GM20431 (cell line): ENCODE results near the gene DISP3.

ENCODE experiments used
- in situ Hi-C: fragments of 300-500 bp; cut with MseI, MboI; formaldehyde crosslinking; loops from one replicate; pipeline ENCODE4 v1.15.0; 2020; ENCODE audit warnings: low sequenced_read_pairs; ENCODE audit not compliant: unreplicated experiment

The DISP3 gene

DNA sequence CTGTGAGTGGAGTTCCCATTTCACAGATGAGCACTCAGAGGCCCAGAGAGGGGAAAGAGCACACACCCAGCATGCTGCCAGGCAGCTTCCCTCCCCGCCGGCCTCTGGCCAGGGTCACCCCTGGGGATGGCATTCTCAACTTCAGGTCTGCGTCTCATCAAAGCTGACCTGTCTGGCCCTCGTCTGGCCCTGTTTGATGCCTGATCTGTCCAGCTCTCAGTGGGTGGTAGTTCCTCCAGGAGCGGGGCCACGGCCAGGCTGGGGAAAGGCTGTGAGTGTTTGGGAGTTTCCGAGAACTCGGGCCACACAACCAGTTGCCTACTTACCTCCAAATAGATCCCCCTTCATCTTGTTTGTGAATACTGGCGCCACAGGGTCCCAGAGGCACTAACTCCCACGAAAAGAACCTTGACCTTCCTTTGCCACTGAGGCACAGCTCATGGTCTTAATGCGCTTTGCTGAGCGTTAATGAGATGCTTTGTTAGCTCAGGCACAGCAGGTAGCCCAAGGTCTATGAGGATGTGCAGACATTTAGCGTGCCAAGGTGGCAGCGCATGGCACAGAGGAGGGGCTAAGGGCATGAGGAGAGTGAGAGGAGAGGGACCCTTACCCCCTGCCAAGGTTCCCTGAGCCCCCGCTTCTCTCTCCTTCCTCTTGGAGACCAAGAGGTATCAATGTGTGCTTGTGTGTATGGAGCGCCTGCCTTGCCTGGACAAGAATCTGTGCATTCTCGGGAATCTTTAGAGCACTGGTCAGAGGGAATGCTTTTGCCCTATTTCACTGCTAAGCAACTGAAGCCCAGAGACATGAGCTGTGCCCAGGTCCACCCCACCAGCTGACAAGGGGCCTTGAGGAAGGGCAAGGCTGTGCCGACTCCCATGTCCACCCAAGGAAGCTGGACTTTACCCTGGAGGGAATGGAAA is 61.2 kb downstream of the DISP3 start:
- in situ Hi-C loops: no loop called here

DNA sequence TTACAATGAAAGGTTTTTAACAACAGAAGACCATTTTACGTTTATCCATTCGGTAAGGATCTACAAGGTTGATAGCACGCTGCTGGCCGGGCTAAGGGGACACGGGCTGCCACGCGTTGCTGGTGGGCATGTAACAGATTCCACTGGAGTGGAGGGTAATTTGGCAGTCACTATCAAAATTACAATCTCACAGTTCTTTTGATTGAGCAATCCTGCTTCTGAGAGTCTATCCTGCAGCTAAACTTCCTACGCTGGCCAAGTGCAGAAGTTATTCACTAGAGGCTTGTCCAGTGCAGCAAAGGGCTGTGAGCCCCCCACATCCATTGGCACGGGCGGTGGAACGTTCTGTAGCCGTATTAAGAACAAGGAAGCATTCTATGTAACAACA is 61.8 kb downstream of the DISP3 start:
- in situ Hi-C loops: no loop called here

DNA sequence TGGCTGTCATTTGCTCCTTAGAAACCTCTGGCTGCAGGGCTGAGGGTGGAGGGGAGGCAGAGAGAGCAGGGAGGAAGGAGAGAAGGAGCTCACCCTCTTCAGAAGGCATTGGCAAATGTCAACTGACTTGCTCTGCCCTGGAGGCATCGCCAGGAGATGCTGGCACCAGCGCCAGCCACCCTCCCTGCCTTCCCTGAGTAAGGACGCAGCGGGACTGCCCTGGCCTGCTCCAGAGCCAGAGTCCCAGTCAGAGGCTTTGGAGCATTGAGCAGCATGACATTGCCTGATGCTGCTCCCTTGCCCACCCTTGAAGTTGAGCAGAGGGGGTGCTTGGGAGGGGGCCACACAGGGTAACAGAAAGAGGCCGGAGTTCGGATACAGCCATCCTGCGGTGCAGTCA is 62.3 kb downstream of the DISP3 start:
- in situ Hi-C loops: no loop called here

DNA sequence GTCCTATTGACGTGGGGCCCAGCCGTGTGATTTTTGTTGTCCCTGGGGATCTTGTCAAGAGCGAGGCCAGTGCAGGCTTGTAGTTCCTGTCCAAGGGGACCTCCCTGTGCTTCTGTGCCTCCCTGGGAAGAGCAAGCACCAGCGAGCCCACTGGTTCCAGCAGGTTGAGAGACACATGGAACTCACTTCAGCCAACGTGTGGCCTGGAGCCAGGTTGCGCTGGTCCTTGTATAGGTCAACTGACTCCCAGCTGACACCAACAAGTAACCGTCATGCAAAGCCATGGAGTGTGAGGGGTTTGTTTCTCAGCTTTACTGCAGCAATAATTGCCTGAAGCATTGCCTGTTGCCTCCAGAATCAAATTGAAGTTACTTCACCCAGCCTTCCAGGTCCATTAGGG is 63.0 kb downstream of the DISP3 start:
- in situ Hi-C loops: no loop called here

DNA sequence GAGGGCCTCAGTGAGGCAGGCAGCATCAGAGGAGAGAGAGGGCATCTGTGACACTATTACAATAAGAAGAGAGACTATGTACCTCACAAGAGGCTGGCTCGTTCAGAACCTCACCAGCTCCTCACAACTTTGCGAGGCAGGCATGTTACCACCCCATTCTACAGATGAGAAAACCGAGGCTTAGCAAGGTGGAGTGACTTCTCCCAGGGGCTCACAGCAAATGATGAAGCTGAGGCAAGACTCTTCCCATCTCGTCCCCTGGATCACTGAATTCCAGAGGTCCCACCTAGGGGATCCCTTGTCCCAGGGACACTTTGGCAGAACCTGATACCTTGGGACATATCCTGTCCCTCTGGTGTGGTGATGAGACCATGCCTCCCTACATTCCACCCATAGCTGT is 64.4 kb downstream of the DISP3 start:
- in situ Hi-C loops: no loop called here

DNA sequence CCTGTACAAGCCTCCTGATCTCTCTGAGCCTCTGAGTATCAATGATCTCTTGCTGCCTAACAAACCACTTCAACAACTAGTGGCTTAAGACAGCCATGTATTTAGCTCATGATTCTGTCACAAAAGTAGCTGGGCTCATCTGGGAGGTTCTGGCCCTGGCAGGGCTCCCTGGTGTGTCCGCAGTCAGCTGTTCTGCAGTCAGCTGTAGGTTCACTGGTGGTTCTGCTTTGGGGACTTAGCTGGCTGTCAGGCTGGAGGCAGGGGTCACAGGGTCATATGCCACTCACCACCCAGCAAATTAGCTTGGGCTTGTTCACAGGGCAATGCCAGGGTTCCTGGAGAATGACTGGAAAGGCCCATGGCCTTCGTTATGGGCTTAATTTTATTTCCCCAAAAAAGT is 64.8 kb downstream of the DISP3 start:
- in situ Hi-C loops: no loop called here

DNA sequence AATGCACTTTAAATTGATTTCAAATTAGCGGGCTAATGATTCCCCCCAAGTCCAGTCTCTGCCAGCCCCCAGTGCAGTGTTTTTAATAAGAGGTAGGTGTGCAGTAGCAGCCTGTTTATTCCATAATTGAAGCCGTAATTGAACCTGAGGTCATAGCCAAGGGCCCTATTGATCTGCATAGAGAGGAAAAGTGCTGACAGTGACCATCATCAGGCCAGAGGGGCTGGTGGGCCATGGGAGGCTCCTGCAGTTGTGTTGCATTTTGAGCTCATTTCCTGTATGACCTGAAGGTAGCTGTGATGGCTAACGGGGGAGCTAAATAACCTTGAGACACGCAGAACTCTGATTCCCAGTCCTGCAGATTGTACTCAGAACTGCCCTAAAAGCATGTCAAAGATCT is 67.5 kb downstream of the DISP3 start:
- in situ Hi-C loops: no loop called here

DNA sequence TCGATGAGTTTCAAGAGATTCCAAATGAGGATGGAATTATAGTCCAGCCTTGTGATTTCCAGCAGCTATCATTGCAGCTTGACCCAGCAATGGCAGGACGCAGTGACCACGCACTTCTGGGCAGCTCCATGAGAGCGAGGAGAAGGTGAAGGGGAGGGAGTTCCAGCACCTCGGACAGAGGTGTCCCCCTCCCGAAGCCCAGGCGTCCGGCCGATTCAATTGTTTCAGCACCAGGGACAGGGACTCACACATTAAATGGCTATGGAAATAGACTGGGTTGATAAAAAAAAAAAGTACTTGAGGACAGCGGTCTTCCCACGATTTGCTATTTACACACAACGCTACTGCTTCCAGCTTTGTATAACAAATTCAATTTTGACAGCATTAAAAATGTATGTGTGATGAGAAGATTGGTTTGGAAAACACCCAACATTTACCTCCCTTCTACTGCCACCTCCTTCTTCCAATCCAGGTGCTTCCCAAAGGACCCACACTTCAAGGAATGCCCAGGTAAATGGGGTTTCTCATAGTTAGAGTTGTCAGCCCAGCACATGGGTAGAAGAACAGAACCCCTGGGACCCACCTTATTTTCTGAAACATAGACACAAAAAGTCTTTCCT is 71.8 kb downstream of the DISP3 start:
- in situ Hi-C loops: no loop called here

DNA sequence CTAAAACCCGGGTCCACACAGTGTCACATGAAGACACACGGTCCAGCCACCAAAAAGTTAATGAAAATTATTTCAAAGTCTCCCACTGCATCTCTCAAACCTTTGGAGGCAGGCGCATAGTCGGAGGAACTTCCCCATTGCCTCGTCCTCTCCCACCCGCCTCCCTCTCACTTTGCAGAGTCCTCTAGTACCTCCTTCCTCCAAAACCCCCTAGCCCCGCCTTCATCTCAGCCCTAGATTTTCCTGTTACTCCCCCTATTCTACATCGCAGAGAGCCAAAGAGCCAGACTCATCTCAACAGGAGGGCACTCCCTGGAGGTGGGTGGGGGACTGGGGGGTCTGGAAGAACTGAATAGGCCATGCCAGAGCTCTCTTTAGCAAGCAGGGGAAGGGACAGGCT is 79.3 kb downstream of the DISP3 start:
- in situ Hi-C loops: no loop called here

DNA sequence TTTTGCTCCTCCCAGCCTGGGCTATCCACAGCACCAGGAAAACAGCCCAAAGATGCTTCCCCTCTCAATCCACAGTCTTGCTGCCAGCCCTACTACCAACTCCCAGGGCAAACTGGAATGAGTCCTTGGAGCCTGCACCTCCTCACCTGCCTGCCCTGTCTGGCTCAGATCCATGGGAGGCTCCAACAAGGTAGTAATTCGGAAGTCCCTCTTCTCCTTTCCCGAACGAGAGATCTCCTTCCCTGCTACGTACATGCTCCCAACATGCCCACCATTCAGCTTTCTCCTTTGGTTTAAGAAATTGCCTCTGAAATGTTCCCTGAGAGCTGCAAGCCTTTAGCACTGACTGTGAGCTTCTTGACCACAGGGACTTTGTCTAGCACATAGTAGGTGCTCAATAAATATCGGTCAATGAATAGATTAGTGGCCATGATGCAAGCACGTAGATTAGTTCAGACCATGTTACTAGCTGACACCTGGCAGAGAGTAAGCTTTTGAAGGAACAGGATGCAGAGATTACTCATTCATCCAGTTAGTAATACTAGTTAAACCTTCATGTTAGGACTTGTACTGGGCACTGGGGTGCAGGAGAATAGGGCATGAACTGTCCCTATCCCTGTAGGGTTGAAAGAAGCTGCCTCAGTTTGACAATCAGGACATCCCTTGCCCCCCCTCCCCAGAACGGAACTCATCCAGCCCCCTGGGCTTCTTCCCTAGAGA is 80.1 kb downstream of the DISP3 start:
- in situ Hi-C loops: no loop called here

DNA sequence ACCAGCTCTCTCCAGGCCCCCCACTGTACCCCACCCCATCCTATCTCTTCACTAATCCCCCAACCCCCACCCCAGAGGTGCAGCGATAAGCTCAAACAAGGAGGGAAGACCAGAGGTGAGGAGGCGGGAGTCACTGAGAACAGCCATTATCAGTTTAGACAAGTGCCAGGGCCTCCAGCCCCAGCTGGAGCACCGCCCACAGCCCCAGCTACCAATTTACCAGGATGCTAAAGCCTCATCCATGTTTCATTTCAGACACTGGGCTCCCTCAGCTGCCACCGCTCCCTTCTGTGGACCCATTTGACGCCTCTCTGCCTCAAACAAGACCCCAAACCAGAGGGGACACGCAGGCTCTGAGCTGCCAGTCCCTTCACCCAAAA is 80.6 kb downstream of the DISP3 start:
- in situ Hi-C loops: no loop called here

DNA sequence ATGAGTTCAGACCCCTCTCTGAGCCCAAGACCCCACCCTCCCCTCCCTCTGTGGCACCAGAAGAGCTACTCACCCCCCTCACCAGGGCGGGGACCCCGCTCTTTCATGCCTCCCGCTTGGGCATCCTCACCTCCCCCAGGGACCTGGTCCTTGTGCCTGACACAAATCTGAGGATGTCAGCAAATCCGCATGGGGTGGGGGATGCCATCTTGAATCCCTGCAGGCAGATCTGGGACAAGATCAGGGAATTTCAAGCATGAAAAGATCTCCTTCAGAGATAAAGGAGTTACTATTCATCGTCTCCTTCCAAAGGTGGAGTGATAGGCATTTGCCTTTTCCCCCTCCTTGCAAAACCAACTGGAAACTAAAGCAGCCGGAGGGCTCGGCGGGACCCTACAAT is 81.1 kb downstream of the DISP3 start:
- in situ Hi-C loops: no loop called here

DNA sequence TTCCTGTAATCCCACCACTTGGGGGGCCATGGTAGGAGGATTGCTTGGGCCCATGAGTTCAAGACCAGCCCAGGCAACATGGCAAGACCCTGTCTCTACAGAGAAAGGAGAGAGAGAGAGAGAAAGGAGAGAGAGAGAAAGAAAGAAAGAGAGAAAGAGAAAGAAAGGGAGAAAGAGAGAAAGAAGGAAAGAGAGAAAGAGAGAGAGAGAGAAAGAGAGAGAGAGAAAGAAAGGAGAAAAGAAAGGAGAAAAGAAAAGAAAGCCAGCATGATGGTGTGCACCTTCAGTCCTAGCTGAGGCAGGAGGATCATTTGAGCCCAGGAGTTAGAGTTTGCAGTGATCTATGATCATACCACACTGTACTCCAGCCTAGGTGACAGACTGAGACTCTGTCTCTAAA is 82.8 kb downstream of the DISP3 start:
- in situ Hi-C loops: no loop called here

DNA sequence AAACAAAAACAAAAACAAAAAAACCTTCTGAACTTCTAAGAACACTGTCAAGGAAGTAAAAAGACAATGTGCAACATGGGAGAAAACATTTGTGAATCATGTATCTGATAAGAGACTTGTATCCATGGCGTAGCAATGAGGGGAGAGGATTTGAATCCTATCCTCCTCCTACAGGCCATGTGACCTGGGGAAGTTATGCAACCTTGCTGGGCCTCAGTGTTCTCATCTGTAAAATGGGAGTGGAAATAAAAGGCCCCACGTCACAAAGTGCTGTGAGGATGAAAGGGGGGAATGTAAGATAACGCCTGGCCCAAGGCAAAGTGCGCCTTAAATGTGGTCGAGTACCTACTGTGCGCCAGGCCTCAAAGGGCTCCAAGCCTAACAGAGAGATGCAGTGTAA is 83.7 kb downstream of the DISP3 start:
- in situ Hi-C loops: no loop called here

DNA sequence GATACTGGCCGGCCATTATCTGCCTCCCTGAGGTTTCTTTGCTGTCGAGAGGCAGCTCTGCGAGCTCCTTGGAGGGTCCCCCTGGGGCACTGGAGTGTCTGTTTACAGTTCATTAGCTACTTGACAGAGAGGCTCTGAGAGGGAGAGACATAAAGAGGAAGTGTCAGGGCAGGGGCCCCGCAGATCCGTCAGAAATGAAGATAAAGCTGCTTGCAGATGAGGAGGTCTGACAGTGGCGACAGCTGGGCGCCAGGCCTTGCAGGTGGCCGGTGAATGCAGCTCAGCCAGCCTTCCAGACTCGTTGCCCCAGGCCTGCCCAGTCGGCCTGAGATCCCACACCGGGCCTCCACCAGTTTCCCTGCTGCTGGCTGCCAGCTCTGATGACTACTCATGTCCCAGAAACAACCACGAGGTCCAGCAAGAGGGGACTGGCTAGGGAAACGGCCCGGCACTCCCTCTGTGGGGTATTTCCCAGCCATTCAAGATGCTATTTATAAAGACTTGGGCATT is 84.7 kb downstream of the DISP3 start:
- in situ Hi-C loops: no loop called here

DNA sequence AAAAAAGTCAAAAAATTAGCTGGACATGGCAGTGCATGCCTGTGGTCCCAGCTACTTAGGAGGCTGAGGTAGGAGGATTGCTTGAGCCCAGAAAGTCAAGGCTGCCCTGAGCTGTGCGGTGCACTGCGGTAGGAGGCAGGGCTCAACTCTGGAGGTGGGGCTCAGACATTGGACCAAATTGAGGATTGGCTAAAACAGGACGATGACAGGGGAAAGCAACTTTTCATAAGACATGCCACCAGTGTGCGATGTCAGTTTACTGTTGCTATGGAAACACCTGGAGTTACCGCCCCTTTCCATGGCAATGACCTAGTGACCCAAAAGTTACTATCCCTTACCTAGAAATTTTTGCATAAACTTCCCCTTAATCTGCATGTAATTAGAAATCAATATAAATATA is 85.3 kb downstream of the DISP3 start:
- in situ Hi-C loops: no loop called here

DNA sequence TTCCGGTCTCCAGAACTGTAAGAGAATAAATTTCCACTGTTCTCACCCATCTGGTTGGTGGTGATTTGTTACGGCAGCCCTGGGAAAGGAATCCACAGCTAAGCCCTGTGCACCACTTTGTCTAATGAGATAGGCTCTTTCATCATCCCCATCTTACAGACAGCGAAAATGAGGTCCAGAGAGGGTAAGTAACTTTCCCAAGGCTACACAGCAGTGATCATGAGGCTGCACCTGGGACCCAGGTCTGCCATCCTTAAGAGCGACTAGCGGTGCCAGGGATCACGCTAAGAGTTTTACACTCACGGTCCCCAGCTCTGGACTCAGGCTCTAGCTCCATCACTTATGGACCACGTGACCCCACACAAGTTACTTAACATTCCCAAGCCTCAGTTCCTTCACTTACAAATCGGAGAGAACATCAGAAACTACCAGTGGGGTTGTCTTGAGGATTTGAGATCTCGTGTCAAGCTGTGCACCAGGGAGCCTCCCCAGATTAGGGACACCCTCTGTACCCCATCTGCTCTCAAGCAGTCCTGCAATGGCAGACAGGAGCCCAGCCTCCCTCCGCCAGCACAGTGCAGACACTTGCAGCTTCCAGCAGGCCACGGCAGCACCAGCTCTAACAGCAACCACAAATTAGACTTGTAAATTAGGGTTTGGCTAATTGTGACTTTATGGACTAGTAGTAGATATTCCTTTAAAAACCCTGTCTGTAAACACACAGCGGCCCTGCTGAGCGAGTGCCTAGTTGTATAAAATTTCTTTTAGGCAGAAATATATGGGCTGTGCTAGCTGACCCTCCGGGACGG is 87.3 kb downstream of the DISP3 start:
- in situ Hi-C loops: no loop called here

DNA sequence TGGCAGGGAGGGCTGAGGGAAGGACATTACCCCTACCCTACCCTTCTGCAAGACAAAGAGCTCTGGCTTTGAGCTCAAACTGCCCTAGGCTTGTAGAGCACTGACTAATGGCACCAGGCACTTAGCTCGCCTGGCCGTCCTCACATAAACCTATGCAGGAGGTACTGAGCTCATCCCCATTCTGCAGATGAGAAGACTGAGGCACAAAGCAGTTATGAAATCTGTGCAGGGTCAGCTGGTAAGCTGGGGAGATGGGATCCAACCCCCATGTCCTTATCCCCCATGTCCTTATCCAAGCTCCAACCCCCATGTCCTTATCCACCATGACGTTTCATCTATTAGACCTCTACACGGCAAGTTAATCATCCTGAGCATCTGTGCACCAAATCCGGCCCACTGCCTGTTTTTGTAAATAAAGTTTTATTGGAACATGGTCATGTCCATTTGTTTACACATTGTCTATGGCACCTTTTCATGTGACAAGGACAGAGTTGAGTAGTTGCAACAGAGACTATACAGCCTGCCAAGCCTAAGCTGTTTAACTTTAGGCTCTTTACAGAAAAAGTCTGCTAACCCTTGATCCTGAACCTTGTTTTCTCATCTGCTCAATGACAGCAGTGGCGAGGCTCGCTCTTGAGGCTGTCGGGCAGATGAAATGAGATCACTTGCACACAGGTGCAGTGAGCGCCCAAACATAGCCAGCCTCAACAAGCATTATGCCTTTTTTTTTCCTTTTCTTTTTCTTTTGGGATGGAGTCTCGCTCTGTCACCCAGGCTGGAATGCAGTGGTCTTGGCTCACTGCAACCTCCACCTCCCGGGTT is 88.5 kb downstream of the DISP3 start:
- in situ Hi-C loops: no loop called here

DNA sequence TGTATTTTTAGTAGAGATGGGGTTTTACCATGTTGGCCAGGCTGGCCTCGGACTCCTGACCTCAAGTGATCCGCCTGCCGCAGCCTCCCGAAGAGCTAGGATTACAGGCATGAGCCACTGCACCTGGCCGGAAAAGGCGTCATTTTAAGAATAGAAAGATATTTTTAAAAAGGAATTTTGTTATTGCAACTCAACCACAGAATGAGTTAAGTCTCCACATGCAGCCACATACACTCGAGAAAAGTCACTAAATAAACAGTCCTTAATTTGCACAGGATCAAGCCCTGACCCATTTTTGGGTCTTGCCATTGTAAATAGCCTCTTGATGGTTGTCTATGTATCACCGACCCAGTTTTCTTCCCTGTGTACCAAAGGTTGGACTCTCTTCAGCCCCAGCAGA is 89.7 kb downstream of the DISP3 start:
- in situ Hi-C loops: no loop called here
